Small intestine (tissue), 7 donors: ENCODE data around the gene CLASP1. TPM values are rescaled to one million over a fixed set of nuclear protein-coding genes. Genes with fewer than 3 reads are reported as not detected.
A peak's percentile ranks its signal among the peaks of the same experiment; 100 is the strongest.
"Not testable (repeated sequence)": the region's sequence is repeated elsewhere in the genome, so short reads cannot be mapped to it uniquely, and the experiment has no call there.

ENCODE experiments used
- DNase-seq, 2 donors: peaks; one replicate each; pipeline versions ENCODE4 v3.0.0 to v3.0.0-alpha.2; 2013
- FAIRE-seq: peaks from 2 replicates; lab custom pipeline; 2012; peaks lifted over from hg19 to GRCh38; lab: Jason Lieb, UNC
- H3K27ac ChIP-seq, 3 donors: one replicate each; pipeline ENCODE4 v1.5.1; 2013; ENCODE audit warnings: low read length in 2 of 3, mild to moderate bottlenecking in 2 of 3, control low read depth in 1 of 3, inconsistent platforms in 1 of 3, low read depth in 1 of 3, moderate library complexity in 1 of 3
- H3K27me3 ChIP-seq, 3 donors: one replicate each; pipeline ENCODE4 v1.6.1; 2013; ENCODE audit warnings: low read length in 3 of 3, inconsistent platforms in 1 of 3; ENCODE audit not compliant: control insufficient read depth in 3 of 3, insufficient read depth in 3 of 3
- H3K36me3 ChIP-seq, 3 donors: one replicate each; pipeline ENCODE4 v1.6.1; 2013; ENCODE audit warnings: low read length in 3 of 3, inconsistent platforms in 1 of 3, low read depth in 1 of 3, mild to moderate bottlenecking in 1 of 3, moderate library complexity in 1 of 3; ENCODE audit not compliant: control insufficient read depth in 3 of 3, insufficient read depth in 2 of 3
- H3K4me1 ChIP-seq, 3 donors: one replicate each; pipeline ENCODE4 v1.6.1; 2013; ENCODE audit warnings: low read length in 2 of 3, inconsistent platforms in 1 of 3, low read depth in 1 of 3, mild to moderate bottlenecking in 1 of 3, moderate library complexity in 1 of 3; ENCODE audit not compliant: control insufficient read depth in 3 of 3, insufficient read depth in 2 of 3
- H3K4me3 ChIP-seq, 3 donors: one replicate each; pipeline ENCODE4 v1.5.1; 2013; ENCODE audit warnings: low read length in 3 of 3, control low read depth in 1 of 3, inconsistent platforms in 1 of 3, low read depth in 1 of 3, mild to moderate bottlenecking in 1 of 3, moderate library complexity in 1 of 3
- H3K9me3 ChIP-seq, 2 donors: one replicate each; pipeline ENCODE4 v1.6.1; 2013; ENCODE audit warnings: low read depth in 1 of 2, low read length in 1 of 2; ENCODE audit not compliant: control insufficient read depth in 2 of 2, insufficient read depth in 1 of 2
- WGBS, 3 donors: extraction: QIAGEN DNeasy Blood & Tissue Kit; methylation state at CpG; one replicate each; pipeline ENCODE4 v1.1.7; 2013; 5-methylcytosine and 5-hydroxymethylcytosine counted together
- polyA plus RNA-seq, 4 donors: library from polyadenylated mRNA; stranded (reverse) in 3 of 4; unstranded in 1 of 4; fragments of 200-250 nt in 3 of 4; fragments of 120-200 nt in 1 of 4; gene quantifications; one replicate each; pipeline versions ENCODE4 v1.2.1 to v1.2.3, GENCODE V29; 2013
- donor health status: healthy with polysubstance abuse.
- donor health status: control.
- donor health status: control.
- donor health status: Bipolar disorder and iron deficiency.
- donor health status: healthy.

CLASP1 gene
- polyA plus RNA-seq, 4 donors: 3.5 to 24.1 (median 8.6) TPM

DNA sequence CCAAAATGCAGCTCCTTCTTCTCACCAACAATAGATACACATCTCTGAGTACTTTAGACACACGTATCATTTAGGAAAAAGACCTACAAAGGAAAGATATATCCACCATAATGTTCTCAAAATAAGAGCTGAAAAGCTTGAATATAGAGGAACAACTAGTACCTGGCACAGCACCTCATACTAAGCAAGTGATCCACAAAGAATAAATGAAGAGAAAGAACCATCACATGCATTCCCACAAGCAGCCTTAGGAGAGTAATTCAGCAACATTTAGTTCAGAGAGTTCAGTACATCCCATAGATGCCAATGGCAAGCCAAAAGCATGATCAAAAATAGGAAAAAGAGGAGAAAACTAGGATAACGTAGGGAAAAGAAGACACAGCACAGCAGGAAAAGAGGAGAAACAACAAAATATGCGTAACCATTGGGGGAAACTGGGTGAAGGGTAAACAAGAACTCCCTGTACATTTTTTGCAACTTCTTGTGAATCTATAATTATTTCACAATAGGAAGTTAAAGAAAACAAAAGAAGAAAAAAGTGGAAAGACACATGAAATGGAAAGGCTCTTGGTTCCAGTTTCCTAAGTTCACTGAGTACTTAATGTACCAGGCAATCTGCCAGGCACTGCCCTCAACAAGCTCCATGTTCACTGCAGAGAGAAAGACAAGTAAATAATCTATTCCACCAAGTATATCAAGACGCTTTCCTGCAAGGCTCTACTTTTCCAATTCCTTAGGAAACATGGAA, 22.3 kb downstream of the CLASP1 start:
- 87 to 92% (median 91%) methylated on average over 4 of the region's 4 CpGs for WGBS, 3 donors
- Histone ChIP-seq H3K27ac (no peak overlapping the region), H3K36me3 (peaks cover 0 to under 1% (median 0%) of the 10 kb centered on the region in 3 donors), H3K9me3 (no peaks in the 10 kb centered on the region), H3K27me3 (no peaks in the 10 kb centered on the region), H3K4me1 (no peaks in the 10 kb centered on the region), H3K4me3 (no peak overlapping the region)
- DNase-seq: peak in 1 of 2 donors; percentile 9
- FAIRE-seq: no peak

- Histone ChIP-seq H3K4me1 (no peaks in the 10 kb centered on the region), H3K27ac (no peak overlapping the region), H3K27me3 (no peaks in the 10 kb centered on the region), H3K36me3 (peaks cover 0 to 2% (median 0%) of the 10 kb centered on the region in 3 donors), H3K9me3 (no peaks in the 10 kb centered on the region), H3K4me3 (no peak overlapping the region)
- FAIRE-seq (no peak), DNase-seq (no peak)
- WGBS, 3 donors: 90 to 97% (median 97%) methylated on average over 3 of the region's 3 CpGs
Measured at GRCh38 chr2:121625953-121626352, 23.3 kb downstream of the CLASP1 start.

DNA sequence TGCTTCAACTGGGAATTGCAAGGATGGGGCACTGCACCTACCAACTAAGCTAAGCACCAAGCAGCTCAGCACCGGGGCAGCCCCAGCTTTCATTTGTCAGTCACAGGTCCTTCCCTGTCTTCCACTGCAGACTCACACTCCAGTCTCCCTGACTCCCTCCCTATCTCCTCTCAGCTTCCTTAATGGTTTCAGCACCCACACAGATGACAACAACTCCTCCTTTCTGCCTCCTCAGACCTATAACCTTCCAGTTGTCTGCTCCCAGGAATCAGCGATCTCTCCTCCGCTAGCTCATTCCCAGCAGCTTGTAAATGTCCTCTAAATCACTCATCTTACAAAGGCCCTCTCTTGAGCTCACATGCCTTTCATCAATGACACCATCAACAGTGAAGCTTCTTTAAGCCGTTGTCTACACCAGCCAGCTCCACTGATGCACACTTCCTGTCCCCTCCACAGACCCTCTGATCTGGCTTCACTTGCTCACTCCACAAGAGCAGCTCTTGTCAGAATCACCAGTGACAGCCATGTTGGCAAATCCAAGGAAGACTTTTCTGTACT, 32.1 kb downstream of the CLASP1 start:
- Histone ChIP-seq H3K27me3 (no peaks in the 10 kb centered on the region), H3K9me3 (no peaks in the 10 kb centered on the region), H3K36me3 (peaks cover 0 to 18% (median 0%) of the 10 kb centered on the region in 3 donors), H3K27ac (no peak overlapping the region), H3K4me1 (no peaks in the 10 kb centered on the region), H3K4me3 (no peak overlapping the region)
- no peak for DNase-seq
- WGBS, 3 donors: 65 to 84% (median 83%) methylated on average over 4 of the region's 4 CpGs
- no peak for FAIRE-seq

- FAIRE-seq: no peak
Measured at GRCh38 chr2:121613774-121614173, 35.5 kb downstream of the CLASP1 start.

DNA sequence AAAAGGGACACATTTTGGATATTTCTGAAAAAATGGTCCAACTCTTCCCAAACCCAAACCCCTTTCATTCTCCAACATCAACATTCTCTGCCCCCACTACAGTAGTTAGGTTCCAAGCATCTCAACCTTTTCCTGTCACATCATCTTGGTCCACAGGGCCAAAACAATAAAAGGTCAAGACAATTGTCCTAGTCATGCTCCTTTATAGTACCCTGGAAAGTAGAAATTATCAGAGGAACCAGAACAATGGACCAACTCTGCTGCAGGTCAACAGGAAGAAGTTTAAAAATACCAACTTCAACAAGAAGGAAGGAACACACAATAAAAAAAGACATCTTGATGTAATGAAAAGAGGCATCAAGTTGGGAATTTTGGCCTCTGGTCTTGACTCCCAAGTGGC, 36.1 kb downstream of the CLASP1 start:
- H3K9me3 ChIP-seq: peaks cover 0 to 8% of the 10 kb centered on the region in 2 donors
- no peak overlapping the region for H3K27ac ChIP-seq
- no peaks in the 10 kb centered on the region for H3K4me1 ChIP-seq
- no peaks in the 10 kb centered on the region for H3K27me3 ChIP-seq
- H3K36me3 ChIP-seq: peaks cover 0 to 9% (median 0%) of the 10 kb centered on the region in 3 donors
- no peak overlapping the region for H3K4me3 ChIP-seq
- no peak for DNase-seq
- FAIRE-seq: no peak

More at GRCh38 chr2:121613774-121614173, 35.5 kb downstream of the CLASP1 start:
- no peak for DNase-seq
- no peak overlapping the region for H3K4me3 ChIP-seq
- H3K9me3 ChIP-seq: peaks cover 0 to 8% of the 10 kb centered on the region in 2 donors
- no peaks in the 10 kb centered on the region for H3K27me3 ChIP-seq
- H3K36me3 ChIP-seq: peaks cover 0 to 9% (median 0%) of the 10 kb centered on the region in 3 donors
- no peaks in the 10 kb centered on the region for H3K4me1 ChIP-seq
- no peak overlapping the region for H3K27ac ChIP-seq
- WGBS, 3 donors: 88 to 95% (median 92%) methylated on average over 1 of the region's 1 CpG

- Histone ChIP-seq H3K27ac (no peak overlapping the region), H3K4me1 (no peaks in the 10 kb centered on the region), H3K9me3 (peaks cover 0 to 8% of the 10 kb centered on the region in 2 donors), H3K4me3 (no peak overlapping the region), H3K27me3 (no peaks in the 10 kb centered on the region), H3K36me3 (peaks cover 0 to 9% (median 0%) of the 10 kb centered on the region in 3 donors)
- DNase-seq (no peak), FAIRE-seq (no peak)
- WGBS, 3 donors: 65 to 81% (median 73%) methylated on average over 1 of the region's 1 CpG
Measured at GRCh38 chr2:121611730-121612705, 37.2 kb downstream of the CLASP1 start.

DNA sequence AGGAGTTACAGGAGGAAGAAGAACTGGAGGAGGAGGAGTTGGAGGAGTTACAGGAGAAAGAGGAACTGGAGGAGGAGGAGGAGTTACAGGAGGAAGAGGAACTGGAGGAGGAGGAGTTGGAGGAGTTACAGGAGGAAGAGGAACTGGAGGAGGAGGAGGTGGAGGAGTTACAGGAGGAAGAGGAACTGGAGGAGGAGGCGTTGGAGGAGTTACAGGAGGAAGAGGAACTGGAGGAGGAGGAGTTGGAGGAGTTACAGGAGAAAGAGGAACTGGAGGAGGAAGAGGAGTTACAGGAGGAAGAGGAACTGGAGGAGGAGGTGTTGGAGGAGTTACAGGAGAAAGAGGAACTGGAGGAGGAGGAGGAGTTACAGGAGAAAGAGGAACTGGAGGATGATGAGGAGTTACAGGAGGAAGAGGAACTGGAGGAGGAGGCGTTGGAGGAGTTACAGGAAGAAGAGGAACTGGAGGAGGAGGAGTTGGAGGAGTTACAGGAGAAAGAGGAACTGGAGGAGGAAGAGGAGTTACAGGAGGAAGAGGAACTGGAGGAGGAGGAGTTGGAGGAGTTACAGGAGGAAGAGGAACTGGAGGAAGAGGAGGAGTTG, 38.1 kb downstream of the CLASP1 start:
- not testable (repeated sequence) for H3K4me3 ChIP-seq, H3K9me3 ChIP-seq, H3K4me1 ChIP-seq, H3K27me3 ChIP-seq, H3K27ac ChIP-seq, FAIRE-seq, H3K36me3 ChIP-seq, DNase-seq
- 82 to 94% (median 84%) methylated on average over 2 of the region's 2 CpGs for WGBS, 3 donors

GRCh38 chr2:121610487-121610874, 38.8 kb downstream of the CLASP1 start:
- DNase-seq, H3K4me1 ChIP-seq, H3K4me3 ChIP-seq, H3K27ac ChIP-seq, FAIRE-seq, H3K9me3 ChIP-seq, H3K27me3 ChIP-seq: not testable (repeated sequence)
- H3K36me3 ChIP-seq: peaks cover 0 to 12% (median 0%) of the 10 kb centered on the region in 3 donors
